Tibial artery (tissue), 4 donors: ENCODE data around the gene MTHFD1L.

Experiments
- DNase-seq, 2 donors: peaks; one replicate each; pipeline ENCODE4 v3.0.0-alpha.2; 2019
- H3K27ac ChIP-seq, 2 donors: fragments of 200-600 bp; sonication (generic) in 1 of 2; 1 replicate in 1 of 2; 2 replicates in 1 of 2; pipeline ENCODE4 v1.5.1; 2018 to 2019; ENCODE audit warnings: mild to moderate bottlenecking in 1 of 2
- H3K27me3 ChIP-seq, 2 donors: fragments of 200-600 bp; sonication (generic) in 1 of 2; one replicate each; pipeline versions ENCODE4 v1.5.1 to v1.6.0; 2016 to 2019
- H3K36me3 ChIP-seq, 3 donors: fragments of 200-600 bp; sonication (generic) in 2 of 3; one replicate each; pipeline ENCODE4 v1.5.1; 2016 to 2019; ENCODE audit warnings: mild to moderate bottlenecking in 2 of 3
- H3K4me1 ChIP-seq, 4 donors: fragments of 200-600 bp; sonication (generic) in 2 of 4; 1 replicate in 3 of 4; 2 replicates in 1 of 4; pipeline ENCODE4 v1.5.1; 2016 to 2019
- H3K4me3 ChIP-seq, 2 donors: fragments of 200-600 bp; sonication (generic) in 1 of 2; 1 replicate in 1 of 2; 2 replicates in 1 of 2; pipeline ENCODE4 v1.5.1; 2018 to 2019; ENCODE audit warnings: mild to moderate bottlenecking in 2 of 2
- H3K9me3 ChIP-seq, 3 donors: fragments of 200-600 bp; sonication (generic) in 1 of 3; one replicate each; pipeline ENCODE4 v1.5.1; 2016 to 2019
- intact Hi-C: fragments of 100-400 bp; cut with DNase I; formaldehyde crosslinking; loops from one replicate; pipeline ENCODE4 v1.15.0; 2023; ENCODE audit warnings: low total_unique reads
- TF ChIP-seq, protein P1 (sequence below), 2 experiments: fragments of 200-600 bp in 1 of 2; fragments of 450-650 bp in 1 of 2; IDR thresholded peaks; one replicate each; pipeline ENCODE4 v1.5.1; 2017 to 2019; ENCODE audit warnings: antibody characterized with exemption in 2 of 2, mild to moderate bottlenecking in 1 of 2, moderate library complexity in 1 of 2

The MTHFD1L gene

DNA sequence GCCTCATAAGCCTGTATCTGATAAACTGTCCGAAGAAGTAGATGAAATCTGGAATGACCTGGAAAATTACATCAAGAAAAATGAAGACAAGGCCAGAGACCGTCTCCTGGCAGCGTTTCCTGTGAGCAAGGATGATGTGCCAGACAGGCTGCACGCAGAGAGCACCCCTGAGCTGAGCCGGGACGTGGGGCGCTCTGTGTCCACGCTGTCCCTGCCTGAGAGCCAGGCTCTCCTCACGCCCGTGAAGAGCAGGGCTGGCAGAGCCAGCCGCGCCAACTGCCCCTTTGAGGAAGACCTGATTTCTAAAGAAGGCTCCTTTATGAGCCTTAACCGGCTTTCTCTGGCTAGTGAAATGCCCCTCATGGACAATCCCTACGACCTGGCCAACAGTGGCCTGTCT, 33.9 kb upstream of the MTHFD1L start:
- H3K4me1 ChIP-seq = no peaks in the 10 kb centered on the region
- H3K36me3 ChIP-seq = peaks cover 0 to 16% (median 4%) of the 10 kb centered on the region in 3 donors
- intact Hi-C loops = no loop called here
- no peak overlapping the region for H3K27ac ChIP-seq
- TF ChIP-seq, protein P1, sequence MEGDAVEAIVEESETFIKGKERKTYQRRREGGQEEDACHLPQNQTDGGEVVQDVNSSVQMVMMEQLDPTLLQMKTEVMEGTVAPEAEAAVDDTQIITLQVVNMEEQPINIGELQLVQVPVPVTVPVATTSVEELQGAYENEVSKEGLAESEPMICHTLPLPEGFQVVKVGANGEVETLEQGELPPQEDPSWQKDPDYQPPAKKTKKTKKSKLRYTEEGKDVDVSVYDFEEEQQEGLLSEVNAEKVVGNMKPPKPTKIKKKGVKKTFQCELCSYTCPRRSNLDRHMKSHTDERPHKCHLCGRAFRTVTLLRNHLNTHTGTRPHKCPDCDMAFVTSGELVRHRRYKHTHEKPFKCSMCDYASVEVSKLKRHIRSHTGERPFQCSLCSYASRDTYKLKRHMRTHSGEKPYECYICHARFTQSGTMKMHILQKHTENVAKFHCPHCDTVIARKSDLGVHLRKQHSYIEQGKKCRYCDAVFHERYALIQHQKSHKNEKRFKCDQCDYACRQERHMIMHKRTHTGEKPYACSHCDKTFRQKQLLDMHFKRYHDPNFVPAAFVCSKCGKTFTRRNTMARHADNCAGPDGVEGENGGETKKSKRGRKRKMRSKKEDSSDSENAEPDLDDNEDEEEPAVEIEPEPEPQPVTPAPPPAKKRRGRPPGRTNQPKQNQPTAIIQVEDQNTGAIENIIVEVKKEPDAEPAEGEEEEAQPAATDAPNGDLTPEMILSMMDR (IDR thresholded peaks at IDR 0.05) = no peak
- no peak overlapping the region for H3K4me3 ChIP-seq
- no peaks in the 10 kb centered on the region for H3K27me3 ChIP-seq
- no peak for DNase-seq
- H3K9me3 ChIP-seq = no peaks in the 10 kb centered on the region

DNA sequence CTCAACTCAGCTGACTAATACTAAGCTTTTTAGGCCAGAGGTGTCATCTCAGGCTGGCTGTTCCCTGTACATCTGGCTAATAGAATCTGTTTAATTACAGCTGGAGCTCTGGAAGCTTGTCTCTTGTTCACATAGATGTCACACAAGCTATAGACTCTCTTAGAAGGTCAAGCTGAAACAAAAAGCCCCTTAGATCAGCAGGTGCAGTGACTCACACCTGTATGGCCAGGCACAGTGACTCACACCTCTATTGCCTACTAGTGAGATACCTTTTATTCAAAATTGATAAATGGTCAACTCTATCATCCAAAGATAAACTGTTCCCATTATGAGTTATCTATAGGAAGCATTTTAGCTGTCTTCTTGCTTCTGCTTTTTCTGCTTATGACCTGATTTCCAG, 29.9 kb upstream of the MTHFD1L start:
- DNase-seq = no peak
- no peaks in the 10 kb centered on the region for H3K27me3 ChIP-seq
- H3K4me1 ChIP-seq = no peaks in the 10 kb centered on the region
- H3K4me3 ChIP-seq = no peak overlapping the region
- peaks cover 0 to 13% (median 3%) of the 10 kb centered on the region in 3 donors for H3K36me3 ChIP-seq
- TF ChIP-seq, protein P1 (IDR thresholded peaks at IDR 0.05) = no peak
- H3K9me3 ChIP-seq = no peaks in the 10 kb centered on the region
- intact Hi-C loops = no loop called here
- H3K27ac ChIP-seq = no peak overlapping the region

DNA sequence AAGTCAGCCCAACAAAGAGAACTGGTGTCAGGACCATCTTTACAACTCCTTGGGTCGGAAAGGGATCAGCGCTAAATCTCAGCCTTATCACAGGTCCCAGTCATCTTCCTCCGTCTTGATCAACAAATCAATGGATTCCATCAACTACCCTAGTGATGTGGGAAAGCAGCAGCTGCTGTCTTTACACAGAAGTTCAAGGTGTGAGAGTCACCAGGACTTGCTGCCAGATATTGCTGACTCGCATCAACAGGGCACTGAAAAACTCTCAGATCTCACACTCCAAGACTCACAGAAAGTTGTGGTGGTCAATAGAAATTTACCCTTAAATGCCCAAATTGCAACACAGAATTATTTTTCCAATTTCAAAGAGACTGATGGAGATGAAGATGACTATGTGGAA, 25.3 kb upstream of the MTHFD1L start:
- TF ChIP-seq, protein P1 (IDR thresholded peaks at IDR 0.05) = no peak
- Histone ChIP-seq H3K27me3 (no peaks in the 10 kb centered on the region), H3K27ac (no peak overlapping the region), H3K4me1 (no peaks in the 10 kb centered on the region), H3K36me3 (no peaks in the 10 kb centered on the region), H3K9me3 (no peaks in the 10 kb centered on the region), H3K4me3 (no peak overlapping the region)
- intact Hi-C loops = no loop called here
- DNase-seq = no peak

DNA sequence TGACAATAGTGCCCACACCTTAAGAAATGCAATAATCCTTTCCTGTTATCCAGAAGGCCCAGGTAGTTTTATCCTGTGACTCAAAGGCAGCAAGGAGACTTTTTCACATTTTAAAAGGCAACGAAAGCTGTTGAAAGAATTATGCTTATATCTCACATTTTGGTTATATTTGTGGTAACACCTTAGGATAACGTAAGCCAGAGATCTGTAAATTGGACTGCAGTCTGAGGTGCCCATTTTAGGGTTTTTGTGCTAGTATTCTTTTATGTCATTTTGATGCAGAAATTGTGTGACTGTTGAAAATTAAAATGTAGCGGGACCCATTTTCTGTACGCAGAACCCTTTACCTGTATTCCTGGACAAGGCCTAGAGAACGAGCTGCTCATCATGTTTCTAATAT, 24.3 kb upstream of the MTHFD1L start:
- H3K27ac ChIP-seq = no peak overlapping the region
- no peak overlapping the region for H3K4me3 ChIP-seq
- no peak for DNase-seq
- no peaks in the 10 kb centered on the region for H3K4me1 ChIP-seq
- intact Hi-C loops = no loop called here
- no peaks in the 10 kb centered on the region for H3K27me3 ChIP-seq
- TF ChIP-seq, protein P1 (IDR thresholded peaks at IDR 0.05) = no peak
- no peaks in the 10 kb centered on the region for H3K9me3 ChIP-seq
- H3K36me3 ChIP-seq = no peaks in the 10 kb centered on the region

DNA sequence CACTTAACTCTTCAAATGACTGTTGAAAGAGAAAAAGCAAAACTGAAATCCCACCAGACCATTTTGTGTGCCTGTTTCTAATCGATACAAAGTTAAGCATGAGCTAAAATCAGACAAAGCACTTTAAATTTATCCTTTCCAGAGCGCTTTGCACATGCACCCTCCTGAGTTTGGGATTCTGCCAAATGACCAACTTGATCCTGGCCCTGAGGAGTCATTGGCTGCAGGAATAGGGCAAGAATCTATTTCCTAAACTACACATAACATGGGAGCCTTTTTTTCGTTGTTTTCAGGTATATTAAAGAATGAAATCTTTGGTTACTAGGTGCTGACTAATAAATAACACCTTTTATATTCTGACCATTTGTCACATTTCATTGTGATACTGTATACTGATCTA, 23.8 kb upstream of the MTHFD1L start:
- no peaks in the 10 kb centered on the region for H3K36me3 ChIP-seq
- no peaks in the 10 kb centered on the region for H3K27me3 ChIP-seq
- no peaks in the 10 kb centered on the region for H3K4me1 ChIP-seq
- no peak overlapping the region for H3K4me3 ChIP-seq
- intact Hi-C loops = no loop called here
- H3K9me3 ChIP-seq = no peaks in the 10 kb centered on the region
- DNase-seq = no peak
- TF ChIP-seq, protein P1 (IDR thresholded peaks at IDR 0.05) = no peak
- no peak overlapping the region for H3K27ac ChIP-seq

DNA sequence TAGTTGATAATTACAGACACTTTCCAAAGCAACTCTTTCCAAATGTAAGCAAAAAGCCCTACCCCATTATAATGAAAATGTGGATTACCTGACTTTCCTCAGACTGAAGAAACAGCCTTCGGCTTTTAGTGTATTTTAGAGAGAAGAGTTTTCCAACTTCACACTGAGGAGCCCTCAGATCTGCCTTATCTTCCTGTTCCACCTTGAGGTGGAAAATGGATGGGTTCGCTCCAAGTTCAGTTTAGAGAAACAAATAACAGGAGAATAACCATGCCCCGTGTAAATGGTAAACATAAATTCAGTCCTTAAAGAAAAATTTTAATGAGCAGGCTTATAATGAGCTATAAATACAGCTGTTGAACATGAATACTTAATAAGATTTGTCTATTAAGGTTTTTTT, 21.1 kb upstream of the MTHFD1L start:
- TF ChIP-seq, protein P1 (IDR thresholded peaks at IDR 0.05) = no peak
- intact Hi-C loops = no loop called here

More for the DNA sequence above, 21.1 kb upstream of the MTHFD1L start:
- no peaks in the 10 kb centered on the region for H3K36me3 ChIP-seq
- H3K27me3 ChIP-seq = no peaks in the 10 kb centered on the region
- H3K4me3 ChIP-seq = no peak overlapping the region
- DNase-seq = no peak
- no peaks in the 10 kb centered on the region for H3K4me1 ChIP-seq
- H3K9me3 ChIP-seq = no peaks in the 10 kb centered on the region
- no peak overlapping the region for H3K27ac ChIP-seq
